ENCODE results near the gene NTNG2.

The NTNG2 gene

DNA sequence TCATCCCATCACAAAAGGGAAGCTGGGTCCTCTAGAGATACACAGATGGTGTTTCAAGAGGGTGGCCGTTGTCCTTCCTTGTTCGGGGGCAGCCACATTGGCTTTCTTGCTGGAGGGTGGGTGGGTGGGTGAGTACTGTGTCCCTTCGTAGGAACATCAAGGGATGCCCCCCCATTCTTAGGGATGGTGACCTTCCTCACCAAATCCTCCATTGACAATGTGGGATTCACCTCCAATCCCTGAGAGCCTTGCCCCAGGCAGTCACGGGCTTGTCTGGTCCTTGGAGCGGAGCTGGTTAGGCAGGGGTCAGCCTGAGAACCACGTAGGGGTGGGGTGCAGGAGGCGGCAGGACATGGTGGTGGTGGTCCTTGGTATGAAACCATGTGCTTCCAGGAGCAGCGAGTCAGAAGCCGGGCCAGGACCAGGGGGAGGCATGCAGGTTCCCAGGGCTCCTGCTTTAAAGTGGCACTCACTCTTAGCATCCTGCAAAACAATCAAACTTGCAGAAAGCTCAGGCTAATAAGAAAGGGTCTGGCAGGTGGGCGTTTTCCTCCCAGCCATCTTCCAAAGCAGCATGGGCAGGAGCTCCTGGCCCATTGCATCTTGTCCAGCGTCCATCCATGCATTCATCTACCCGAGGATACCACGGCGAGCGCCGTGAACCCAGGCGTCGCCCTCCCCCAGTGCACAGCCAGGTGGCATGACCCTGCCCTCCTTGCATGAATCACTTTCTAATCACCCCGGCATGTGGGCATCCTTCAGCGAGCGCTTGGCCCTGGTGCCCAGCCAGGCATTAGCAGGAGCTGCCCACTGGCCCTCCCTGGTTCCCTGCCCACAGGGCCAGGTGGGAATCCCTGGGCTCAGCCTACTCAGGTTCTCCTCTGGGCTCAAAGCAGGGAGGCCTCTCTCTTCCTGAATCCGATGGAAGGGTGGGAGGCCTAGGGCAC lies 76.4 kb downstream of the NTNG2 start:
- DNase-seq = no peak

GRCh38 chr9:132238992-132239391 lies 77.1 kb downstream of the NTNG2 start:
- no peak for DNase-seq

DNA sequence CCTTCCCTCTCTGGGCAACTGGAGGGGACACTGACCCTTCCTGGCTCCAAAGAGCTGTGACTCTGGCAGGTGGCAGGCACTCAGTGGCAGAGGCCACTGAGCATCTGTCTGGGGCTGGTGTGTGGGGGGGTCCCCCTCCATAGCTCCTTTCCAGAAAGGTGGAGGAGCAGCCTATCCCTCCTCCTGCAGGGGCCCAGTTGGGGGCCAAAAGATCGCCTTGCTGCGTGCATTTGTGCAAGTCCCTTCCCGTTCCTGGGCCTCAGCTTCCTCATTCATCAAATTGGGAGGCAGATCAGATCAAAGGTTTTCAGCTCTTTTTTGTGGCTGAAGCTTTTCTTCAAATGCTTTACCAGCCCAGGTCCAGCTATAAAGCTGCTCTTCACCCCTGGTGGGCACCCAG lies 77.7 kb downstream of the NTNG2 start:
- DNase-seq = no peak

- no peak for DNase-seq
Measured at GRCh38 chr9:132239999-132240840, 78.4 kb downstream of the NTNG2 start.

DNA sequence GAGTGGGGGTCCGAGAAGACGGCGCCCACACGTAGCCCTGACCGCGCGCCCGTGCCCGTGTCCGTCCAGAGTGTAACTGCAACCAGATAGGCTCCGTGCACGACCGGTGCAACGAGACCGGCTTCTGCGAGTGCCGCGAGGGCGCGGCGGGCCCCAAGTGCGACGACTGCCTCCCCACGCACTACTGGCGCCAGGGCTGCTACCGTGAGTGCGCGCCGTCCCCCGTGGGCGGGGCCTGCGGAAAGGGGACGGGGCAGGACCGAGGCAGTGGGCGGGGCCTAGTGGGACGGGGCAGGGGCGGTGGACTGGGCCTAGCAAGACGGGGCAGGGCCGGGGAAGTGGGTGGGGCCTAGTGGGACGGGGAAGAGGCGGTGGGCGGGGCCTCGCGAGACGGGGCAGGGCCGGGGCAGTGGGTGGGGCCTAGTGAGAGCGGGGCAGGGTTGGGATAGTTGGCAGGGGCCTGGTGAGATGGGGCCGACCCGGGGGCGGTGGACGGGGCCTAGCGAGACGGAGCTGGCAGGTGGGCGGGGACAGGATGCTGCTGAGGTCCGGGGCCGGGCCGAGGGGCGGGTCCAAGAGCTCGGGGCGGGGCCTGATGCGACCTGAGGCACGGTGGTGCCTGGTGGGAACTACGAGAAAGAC lies 79.1 kb downstream of the NTNG2 start:
- DNase-seq = peak; percentile 99

- no peak for DNase-seq
Measured at GRCh38 chr9:132241483-132241839, 79.6 kb downstream of the NTNG2 start.

DNA sequence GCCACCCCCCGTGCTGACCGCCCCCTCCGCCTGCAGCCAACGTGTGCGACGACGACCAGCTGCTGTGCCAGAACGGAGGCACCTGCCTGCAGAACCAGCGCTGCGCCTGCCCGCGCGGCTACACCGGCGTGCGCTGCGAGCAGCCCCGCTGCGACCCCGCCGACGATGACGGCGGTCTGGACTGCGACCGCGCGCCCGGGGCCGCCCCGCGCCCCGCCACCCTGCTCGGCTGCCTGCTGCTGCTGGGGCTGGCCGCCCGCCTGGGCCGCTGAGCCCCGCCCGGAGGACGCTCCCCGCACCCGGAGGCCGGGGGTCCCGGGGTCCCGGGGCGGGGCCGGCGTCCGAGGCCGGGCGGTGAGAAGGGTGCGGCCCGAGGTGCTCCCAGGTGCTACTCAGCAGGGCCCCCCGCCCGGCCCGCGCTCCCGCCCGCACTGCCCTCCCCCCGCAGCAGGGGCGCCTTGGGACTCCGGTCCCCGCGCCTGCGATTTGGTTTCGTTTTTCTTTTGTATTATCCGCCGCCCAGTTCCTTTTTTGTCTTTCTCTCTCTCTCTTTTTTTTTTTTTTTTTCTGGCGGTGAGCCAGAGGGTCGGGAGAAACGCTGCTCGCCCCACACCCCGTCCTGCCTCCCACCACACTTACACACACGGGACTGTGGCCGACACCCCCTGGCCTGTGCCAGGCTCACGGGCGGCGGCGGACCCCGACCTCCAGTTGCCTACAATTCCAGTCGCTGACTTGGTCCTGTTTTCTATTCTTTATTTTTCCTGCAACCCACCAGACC lies 80.2 kb downstream of the NTNG2 start:
- peak; percentile 72 to 82 for DNase-seq

- DNase-seq = no peak
Measured at GRCh38 chr9:132242621-132243155, 80.8 kb downstream of the NTNG2 start.

GRCh38 chr9:132243156-132244074 lies 81.6 kb downstream of the NTNG2 start:
- DNase-seq = no peak

GRCh38 chr9:132244582-132245455 lies 83.0 kb downstream of the NTNG2 start:
- no peak for DNase-seq

- DNase-seq = no peak
Measured at GRCh38 chr9:132245465-132245864, 83.6 kb downstream of the NTNG2 start.

- DNase-seq = no peak
Measured at GRCh38 chr9:132247942-132248341, 86.1 kb downstream of the NTNG2 start.

- no peak for DNase-seq
Measured at GRCh38 chr9:132249123-132249522, 87.3 kb downstream of the NTNG2 start.

- DNase-seq = no peak
Measured at GRCh38 chr9:132249690-132250089, 87.8 kb downstream of the NTNG2 start.

GRCh38 chr9:132250324-132251262 lies 88.7 kb downstream of the NTNG2 start:
- no peak for DNase-seq

- no peak for DNase-seq
Measured at GRCh38 chr9:132260846-132261245, 99.0 kb downstream of the NTNG2 start.

DNA sequence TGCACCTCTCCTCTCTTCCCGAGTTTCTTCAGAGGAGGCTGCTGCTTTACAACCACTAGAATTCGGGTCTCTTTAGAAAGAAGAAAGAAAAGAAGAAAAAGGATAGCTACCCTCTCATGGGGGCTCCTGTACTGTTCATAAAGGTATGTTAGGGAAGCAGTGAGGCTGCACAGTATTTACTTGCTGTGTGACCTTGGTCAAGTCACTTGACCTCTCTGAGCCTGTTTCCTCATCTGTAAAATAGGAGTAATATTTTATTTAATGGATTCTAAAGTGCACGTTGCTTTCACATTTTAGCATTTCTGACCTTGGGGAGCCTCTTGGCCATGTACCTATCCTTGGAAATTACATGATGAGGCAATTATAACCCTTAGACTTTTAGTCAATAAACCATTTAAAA lies 104.2 kb downstream of the NTNG2 start:
- DNase-seq = no peak

- no peak for DNase-seq
Measured at GRCh38 chr9:132267660-132268059, 105.8 kb downstream of the NTNG2 start.
